Retinal pigment epithelial cell (primary cell): ENCODE measurements around the gene NBAS.

ENCODE experiments used
- DNase-seq: peaks from one replicate; pipeline ENCODE4 v3.0.0-alpha.2; 2010; ENCODE audit warnings: low read depth
- H3K4me3 ChIP-seq: 2 replicates; pipeline ENCODE4 v1.5.1; 2011; ENCODE audit warnings: mild to moderate bottlenecking, low read length, control low read depth, moderate library complexity
- CTCF ChIP-seq: conservative IDR thresholded peaks from 2 replicates; pipeline ENCODE4 v1.5.1; 2011; ENCODE audit warnings: low read depth, low read length, control low read depth, inconsistent platforms

NBAS gene

GRCh38 chr2:15457868-15458267 lies 103.3 kb downstream of the NBAS start:
- no peak for DNase-seq
- TF ChIP-seq CTCF: no peak
- H3K4me3 ChIP-seq: no peak overlapping the region

GRCh38 chr2:15456352-15456751 lies 104.8 kb downstream of the NBAS start:
- no peak for DNase-seq
- H3K4me3 ChIP-seq: no peak overlapping the region
- no peak for TF ChIP-seq CTCF

GRCh38 chr2:15450808-15451207 lies 110.3 kb downstream of the NBAS start:
- no peak for TF ChIP-seq CTCF
- no peak for DNase-seq
- H3K4me3 ChIP-seq: no peak overlapping the region

GRCh38 chr2:15449556-15450236 lies 111.4 kb downstream of the NBAS start:
- DNase-seq: no peak
- TF ChIP-seq CTCF: no peak
- H3K4me3 ChIP-seq: no peak overlapping the region

- DNase-seq: no peak
- TF ChIP-seq CTCF: no peak
- H3K4me3 ChIP-seq: no peak overlapping the region
Measured at GRCh38 chr2:15448250-15448839, 112.8 kb downstream of the NBAS start.

GRCh38 chr2:15447381-15447780 lies 113.8 kb downstream of the NBAS start:
- no peak for TF ChIP-seq CTCF
- no peak overlapping the region for H3K4me3 ChIP-seq
- DNase-seq: no peak

- DNase-seq: no peak
- no peak overlapping the region for H3K4me3 ChIP-seq
- TF ChIP-seq CTCF: no peak
Measured at GRCh38 chr2:15446961-15447360, 114.2 kb downstream of the NBAS start.
